Measurements from ENCODE around the gene KSR1. TPM values are rescaled to one million over a fixed set of nuclear protein-coding genes. Genes with fewer than 3 reads are reported as not detected.
"Not testable (repeated sequence)": the region's sequence is repeated elsewhere in the genome, so short reads cannot be mapped to it uniquely, and the experiment has no call there.

The KSR1 gene
- total RNA-seq, 2 donors from 2014 or later = 11.5 to 23.7 TPM

DNA sequence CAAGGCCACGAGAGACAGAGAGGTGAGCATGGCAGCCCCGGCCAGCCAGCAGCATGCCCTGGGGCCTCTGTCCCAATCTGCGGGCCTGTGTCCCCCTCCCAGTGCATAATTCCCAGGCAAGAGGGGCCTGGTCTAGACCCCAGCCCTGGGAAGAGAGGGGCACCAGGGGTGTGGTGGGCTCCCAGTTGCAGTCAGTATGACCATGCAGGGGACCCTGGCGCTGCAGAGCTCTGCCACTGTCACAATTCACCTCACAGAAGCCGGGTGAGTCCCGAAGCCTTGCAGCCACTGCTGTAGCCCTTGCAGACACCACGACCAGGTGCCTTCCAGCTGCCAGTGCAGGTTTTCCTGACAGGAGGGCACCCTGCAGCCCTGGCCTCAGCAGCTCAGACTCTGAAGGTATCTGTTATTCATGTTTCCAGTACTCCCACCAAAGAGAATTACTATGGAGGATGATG is 25.8 kb upstream of the KSR1 start:
- 84% methylated on average over 7 of the region's 7 CpGs for WGBS
- Histone ChIP-seq H3K9me3 (no peaks in the 10 kb centered on the region), H3K4me1 (replicated peaks) (no peaks in the 10 kb centered on the region), H3K4me3 (no peak overlapping the region), H3K27me3 (replicated peaks; ENCODE audit: insufficient read depth) (no peaks in the 10 kb centered on the region), H3K36me3 (no peaks in the 10 kb centered on the region), H3K27ac (no peak overlapping the region)
- TF ChIP-seq POLR2AphosphoS5 (IDR thresholded peaks at IDR 0.05) (no peak), CTCF (IDR thresholded peaks at IDR 0.05) (no peak), POLR2A (IDR thresholded peaks at IDR 0.05) (no peak)
- DNase-seq (ENCODE audit: low spot score) = no peak
- intact Hi-C loops (cut with DNase I) = no loop called here

GRCh38 chr17:27430882-27431491 is 25.3 kb upstream of the KSR1 start:
- no peak overlapping the region for H3K4me3 ChIP-seq
- 79% methylated on average over 10 of the region's 10 CpGs for WGBS
- no peaks in the 10 kb centered on the region for H3K4me1 ChIP-seq (replicated peaks)
- DNase-seq (ENCODE audit: low spot score) = no peak
- H3K36me3 ChIP-seq = no peaks in the 10 kb centered on the region
- H3K27me3 ChIP-seq (replicated peaks; ENCODE audit: insufficient read depth) = no peaks in the 10 kb centered on the region
- no peak overlapping the region for H3K27ac ChIP-seq
- intact Hi-C loops (cut with DNase I) = no loop called here
- peak in 3 of 4 experiments; percentile 19 to 58 (median 55) for TF ChIP-seq CTCF (IDR thresholded peaks at IDR 0.05)
- no peak for TF ChIP-seq POLR2A (IDR thresholded peaks at IDR 0.05)
- no peak for TF ChIP-seq POLR2AphosphoS5 (IDR thresholded peaks at IDR 0.05)
- H3K9me3 ChIP-seq = no peaks in the 10 kb centered on the region

DNA sequence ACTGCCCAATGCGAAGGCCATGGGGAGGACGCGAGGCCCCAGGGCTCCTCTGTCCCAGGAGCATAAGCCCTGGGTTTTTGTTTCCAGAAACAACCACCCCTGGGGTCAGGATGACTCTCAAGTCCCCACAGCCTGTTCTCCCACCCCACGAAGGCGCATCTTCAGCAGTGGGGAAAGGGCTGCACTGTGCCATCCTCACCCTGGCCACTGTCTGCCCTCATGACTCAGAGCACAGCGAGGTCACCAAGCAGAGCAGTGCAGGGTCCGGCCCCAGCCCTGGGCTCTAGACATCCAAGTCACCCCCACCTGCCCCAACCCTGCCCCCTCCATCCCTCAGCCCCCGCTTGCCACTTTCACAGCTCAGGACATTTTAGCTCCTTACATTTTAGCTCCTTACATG is 22.7 kb upstream of the KSR1 start:
- DNase-seq (ENCODE audit: low spot score) = no peak
- TF ChIP-seq CTCF (IDR thresholded peaks at IDR 0.05) (no peak), POLR2A (IDR thresholded peaks at IDR 0.05) (no peak), POLR2AphosphoS5 (IDR thresholded peaks at IDR 0.05) (no peak)
- Histone ChIP-seq H3K9me3 (no peaks in the 10 kb centered on the region), H3K36me3 (no peaks in the 10 kb centered on the region), H3K27me3 (replicated peaks; ENCODE audit: insufficient read depth) (no peaks in the 10 kb centered on the region), H3K4me1 (replicated peaks) (no peaks in the 10 kb centered on the region), H3K27ac (no peak overlapping the region), H3K4me3 (no peak overlapping the region)
- intact Hi-C loops (cut with DNase I) = no loop called here
- 95% methylated on average over 8 of the region's 8 CpGs for WGBS

GRCh38 chr17:27435431-27436070 is 20.7 kb upstream of the KSR1 start:
- H3K27ac ChIP-seq; H3K27me3 ChIP-seq (replicated peaks; ENCODE audit: insufficient read depth); DNase-seq (ENCODE audit: low spot score); intact Hi-C loops (cut with DNase I); H3K4me3 ChIP-seq; H3K9me3 ChIP-seq; H3K36me3 ChIP-seq; H3K4me1 ChIP-seq (replicated peaks): not testable (repeated sequence)
- WGBS = 89% methylated on average over 6 of the region's 6 CpGs

- no peak for TF ChIP-seq CTCF (IDR thresholded peaks at IDR 0.05)
- TF ChIP-seq POLR2AphosphoS5 (IDR thresholded peaks at IDR 0.05) = no peak
- no peak for TF ChIP-seq POLR2A (IDR thresholded peaks at IDR 0.05)
- Histone ChIP-seq H3K4me3 (no peak overlapping the region), H3K27ac (no peak overlapping the region), H3K27me3 (replicated peaks; ENCODE audit: insufficient read depth) (no peaks in the 10 kb centered on the region), H3K9me3 (no peaks in the 10 kb centered on the region), H3K4me1 (replicated peaks) (no peaks in the 10 kb centered on the region), H3K36me3 (no peaks in the 10 kb centered on the region)
- intact Hi-C loops (cut with DNase I) = no loop called here
- no peak for DNase-seq (ENCODE audit: low spot score)
- 87% methylated on average over 10 of the region's 10 CpGs for WGBS
Observed at GRCh38 chr17:27438348-27438998, 17.8 kb upstream of the KSR1 start.
